SK-N-MC (cell line): ENCODE data around the gene AP3D1.

Experiments used
- DNase-seq: peaks from one replicate; pipeline ENCODE4 v3.0.0-alpha.2; 2011; ENCODE audit warnings: low read depth, low spot score
- H3K27ac ChIP-seq: fragments of 200-600 bp; sonication (generic); 2 replicates; pipeline ENCODE4 v1.5.1; 2016; ENCODE audit warnings: mixed run types
- H3K36me3 ChIP-seq: fragments of 200-600 bp; sonication (generic); 2 replicates; pipeline ENCODE4 v1.6.1; 2017; ENCODE audit warnings: antibody characterized with exemption, low read length, mixed read lengths; ENCODE audit not compliant: insufficient read depth
- H3K4me3 ChIP-seq: fragments of 200-600 bp; sonication (generic); 2 replicates; pipeline ENCODE4 v1.5.1; 2016
- H3K9ac ChIP-seq: fragments of 200-600 bp; sonication (generic); 2 replicates; pipeline ENCODE4 v1.8.0; 2017; ENCODE audit warnings: mixed run types, mixed read lengths; ENCODE audit not compliant: insufficient read length
- H3K9me3 ChIP-seq: fragments of 200-600 bp; sonication (generic); 2 replicates; pipeline ENCODE4 v1.6.1; 2017; ENCODE audit warnings: low read depth, mild to moderate bottlenecking, antibody characterized with exemption, low read length, moderate library complexity, mixed read lengths
- EZH2 ChIP-seq: fragments of 200-600 bp; sonication (generic); IDR thresholded peaks from one replicate; pipeline ENCODE4 v1.6.1; 2017; ENCODE audit warnings: antibody characterized with exemption
- FOXP2 ChIP-seq: optimal IDR thresholded peaks from 2 replicates; pipeline ENCODE3; 2011; ENCODE audit warnings: mild to moderate bottlenecking, moderate library complexity; ENCODE audit not compliant: insufficient read depth; ENCODE audit errors: extremely low read length, control extremely low read depth
- POLR2AphosphoS5 ChIP-seq: IDR thresholded peaks from 2 replicates; pipeline ENCODE4 v1.6.1; 2012; ENCODE audit warnings: mild to moderate bottlenecking, low read depth, low read length, borderline replicate concordance

AP3D1 gene

GRCh38 chr19:2101417-2102335 lies 49.7 kb downstream of the AP3D1 start:
- Histone ChIP-seq H3K36me3 (peaks cover 41% of the 10 kb centered on the region), H3K9ac (no peak overlapping the region), H3K9me3 (no peaks in the 10 kb centered on the region), H3K4me3 (no peak overlapping the region), H3K27ac (no peak overlapping the region)
- DNase-seq: no peak
- TF ChIP-seq POLR2AphosphoS5 (no peak), EZH2 (no peak), FOXP2 (no peak)

- Histone ChIP-seq H3K9ac (no peak overlapping the region), H3K4me3 (no peak overlapping the region), H3K9me3 (no peaks in the 10 kb centered on the region), H3K27ac (no peak overlapping the region), H3K36me3 (peaks cover 31% of the 10 kb centered on the region; the same call in 1 of the 2 replicates)
- no peak for TF ChIP-seq FOXP2
- no peak for TF ChIP-seq EZH2
- DNase-seq: no peak
Observed at GRCh38 chr19:2100719-2101061, 50.7 kb downstream of the AP3D1 start.

- H3K27ac ChIP-seq: no peak overlapping the region
- H3K36me3 ChIP-seq: peaks cover 25% of the 10 kb centered on the region; the same call in 1 of the 2 replicates
- H3K9me3 ChIP-seq: no peaks in the 10 kb centered on the region
Observed at GRCh38 chr19:2099937-2100718, 51.2 kb downstream of the AP3D1 start.

GRCh38 chr19:2099054-2099501 lies 52.3 kb downstream of the AP3D1 start:
- Histone ChIP-seq H3K9ac (no peak overlapping the region), H3K9me3 (no peaks in the 10 kb centered on the region), H3K36me3 (peaks cover 17% of the 10 kb centered on the region; the same call in 1 of the 2 replicates), H3K4me3 (no peak overlapping the region), H3K27ac (no peak overlapping the region)
- DNase-seq: no peak
- no peak for TF ChIP-seq EZH2
- no peak for TF ChIP-seq FOXP2
- TF ChIP-seq POLR2AphosphoS5: no peak

More at GRCh38 chr19:2099937-2100718, 51.2 kb downstream of the AP3D1 start:
- no peak overlapping the region for H3K4me3 ChIP-seq
- no peak for TF ChIP-seq FOXP2
- no peak for TF ChIP-seq POLR2AphosphoS5
- TF ChIP-seq EZH2: no peak
- DNase-seq: no peak
- H3K9ac ChIP-seq: no peak overlapping the region

- Histone ChIP-seq H3K9me3 (no peaks in the 10 kb centered on the region), H3K36me3 (peaks cover 16% of the 10 kb centered on the region; the same call in 1 of the 2 replicates), H3K4me3 (no peak overlapping the region), H3K27ac (no peak overlapping the region), H3K9ac (no peak overlapping the region)
- DNase-seq: no peak
- TF ChIP-seq POLR2AphosphoS5 (no peak), EZH2 (no peak), FOXP2 (no peak)
Observed at GRCh38 chr19:2097886-2098327, 53.5 kb downstream of the AP3D1 start.

- peak overlapping the region; percentile 79 for H3K4me3 ChIP-seq
- H3K36me3 ChIP-seq: peaks cover 16% of the 10 kb centered on the region; the same call in 1 of the 2 replicates
- no peak for DNase-seq
- H3K27ac ChIP-seq: no peak overlapping the region
- no peak for TF ChIP-seq FOXP2
- TF ChIP-seq EZH2: no peak
- no peak for TF ChIP-seq POLR2AphosphoS5
- no peaks in the 10 kb centered on the region for H3K9me3 ChIP-seq
- H3K9ac ChIP-seq: no peak overlapping the region
Observed at GRCh38 chr19:2097203-2097885, 54.0 kb downstream of the AP3D1 start.

- peak within 1 kb of the TSS; percentile 96 for H3K4me3 ChIP-seq
- no peaks in the 10 kb centered on the region for H3K9me3 ChIP-seq
- peak; percentile 59 for DNase-seq
- peaks cover 11% of the 10 kb centered on the region; the same call in 1 of the 2 replicates for H3K36me3 ChIP-seq
- peak within 1 kb of the TSS; percentile 83 for H3K27ac ChIP-seq
- no peak for TF ChIP-seq FOXP2
- peak within 1 kb of the TSS; percentile 86 for H3K9ac ChIP-seq
Observed at GRCh38 chr19:2096480-2097202, 54.7 kb downstream of the AP3D1 start, which contains the start of gene IZUMO4. Gene IZUMO4 (plus strand): TSS chr19:2096915. CDS start chr19:2096946, 31 bp downstream.
